ENCODE measurements around the gene BTBD19.

DNA sequence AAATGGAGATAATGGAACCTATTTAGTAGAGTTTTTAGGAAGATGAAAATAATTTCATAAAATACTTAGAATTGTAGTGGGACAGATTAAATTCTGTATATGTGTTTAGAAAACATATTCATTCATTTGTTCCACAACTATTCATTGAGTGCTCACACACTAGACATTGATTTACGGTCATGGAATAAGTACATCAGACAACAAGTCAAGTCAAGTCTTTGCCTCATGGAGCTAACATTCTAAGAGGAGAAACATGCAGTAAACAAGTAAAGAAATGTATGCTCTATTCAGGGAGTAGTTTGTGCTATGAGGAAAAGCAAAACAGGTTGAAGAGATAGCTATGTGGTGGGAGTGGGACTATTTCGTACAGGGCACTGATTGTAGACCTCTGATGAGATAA is 9.0 kb downstream of the BTBD19 start:
- TF ChIP-seq, protein P1, sequence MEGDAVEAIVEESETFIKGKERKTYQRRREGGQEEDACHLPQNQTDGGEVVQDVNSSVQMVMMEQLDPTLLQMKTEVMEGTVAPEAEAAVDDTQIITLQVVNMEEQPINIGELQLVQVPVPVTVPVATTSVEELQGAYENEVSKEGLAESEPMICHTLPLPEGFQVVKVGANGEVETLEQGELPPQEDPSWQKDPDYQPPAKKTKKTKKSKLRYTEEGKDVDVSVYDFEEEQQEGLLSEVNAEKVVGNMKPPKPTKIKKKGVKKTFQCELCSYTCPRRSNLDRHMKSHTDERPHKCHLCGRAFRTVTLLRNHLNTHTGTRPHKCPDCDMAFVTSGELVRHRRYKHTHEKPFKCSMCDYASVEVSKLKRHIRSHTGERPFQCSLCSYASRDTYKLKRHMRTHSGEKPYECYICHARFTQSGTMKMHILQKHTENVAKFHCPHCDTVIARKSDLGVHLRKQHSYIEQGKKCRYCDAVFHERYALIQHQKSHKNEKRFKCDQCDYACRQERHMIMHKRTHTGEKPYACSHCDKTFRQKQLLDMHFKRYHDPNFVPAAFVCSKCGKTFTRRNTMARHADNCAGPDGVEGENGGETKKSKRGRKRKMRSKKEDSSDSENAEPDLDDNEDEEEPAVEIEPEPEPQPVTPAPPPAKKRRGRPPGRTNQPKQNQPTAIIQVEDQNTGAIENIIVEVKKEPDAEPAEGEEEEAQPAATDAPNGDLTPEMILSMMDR (IDR thresholded peaks at IDR 0.05) = no peak
- no peak for TF ChIP-seq POLR2A (IDR thresholded peaks at IDR 0.05)

All from Peyer's patch (tissue), 4 donors.